ENCODE results near the gene WSCD2. TPM values are rescaled to one million over a fixed set of nuclear protein-coding genes. Genes with fewer than 3 reads are reported as not detected.

Gene WSCD2
- total and polyA plus RNA-seq, 7 donors, result 0.32 to 10.5 (median 2.6) TPM; not detected in 2

GRCh38 chr12:108121728-108122471 is 7.2 kb upstream of the WSCD2 start:
- H3K4me1 ChIP-seq, result peaks cover 0 to 22% (median 2%) of the 10 kb centered on the region in 4 donors
- intact Hi-C loops (cut with DNase I), result loop anchor here (10.0 kb wide), 1 partner anchor 683 kb away; no protein-coding TSS in a partner anchor
- peak overlapping the region in 1 of 4 donors; percentile 25 for H3K27ac ChIP-seq
- no peak for DNase-seq
- no peak overlapping the region for H3K4me3 ChIP-seq
- H3K36me3 ChIP-seq, result no peaks in the 10 kb centered on the region
- 86 to 90% methylated on average over 2 of the region's 2 CpGs for WGBS, 2 donors
- peaks cover 0 to 7% (median 0%) of the 10 kb centered on the region in 4 donors for H3K9me3 ChIP-seq
- H3K27me3 ChIP-seq, result no peaks in the 10 kb centered on the region
- TF ChIP-seq EP300 (IDR thresholded peaks at IDR 0.05) (no peak), POLR2A (IDR thresholded peaks at IDR 0.05) (no peak), CTCF (IDR thresholded peaks at IDR 0.05) (no peak), POLR2AphosphoS5 (IDR thresholded peaks at IDR 0.05) (no peak)

- no peak overlapping the region for H3K4me3 ChIP-seq
- H3K9me3 ChIP-seq, result peaks cover 0 to 7% (median 0%) of the 10 kb centered on the region in 4 donors
- TF ChIP-seq CTCF (IDR thresholded peaks at IDR 0.05) (no peak), POLR2A (IDR thresholded peaks at IDR 0.05) (no peak), EP300 (IDR thresholded peaks at IDR 0.05) (no peak), POLR2AphosphoS5 (IDR thresholded peaks at IDR 0.05) (no peak)
- no peaks in the 10 kb centered on the region for H3K36me3 ChIP-seq
- no peak overlapping the region for H3K27ac ChIP-seq
- WGBS, 2 donors, result 73 to 76% methylated on average over 2 of the region's 2 CpGs
- no peaks in the 10 kb centered on the region for H3K27me3 ChIP-seq
- H3K4me1 ChIP-seq, result peaks cover 0 to 20% (median 8%) of the 10 kb centered on the region in 4 donors
- DNase-seq, result no peak
- intact Hi-C loops (cut with DNase I), result loop anchor here (10.0 kb wide), 1 partner anchor 682 kb away; no protein-coding TSS in a partner anchor
Observed at GRCh38 chr12:108122644-108123043, 6.4 kb upstream of the WSCD2 start.

GRCh38 chr12:108123402-108123801 is 5.7 kb upstream of the WSCD2 start:
- H3K36me3 ChIP-seq, result no peaks in the 10 kb centered on the region
- H3K4me1 ChIP-seq, result peaks cover 0 to 21% (median 12%) of the 10 kb centered on the region in 4 donors
- no peak overlapping the region for H3K27ac ChIP-seq
- intact Hi-C loops (cut with DNase I), result loop anchor here (10.0 kb wide), 1 partner anchor 681 kb away; no protein-coding TSS in a partner anchor
- H3K4me3 ChIP-seq, result no peak overlapping the region
- WGBS, 2 donors, result 66 to 78% methylated on average over 6 of the region's 6 CpGs
- peaks cover 0 to under 1% (median 0%) of the 10 kb centered on the region in 3 donors for H3K27me3 ChIP-seq
- peaks cover 0 to 7% (median 0%) of the 10 kb centered on the region in 4 donors for H3K9me3 ChIP-seq
- no peak for DNase-seq
- no peak for TF ChIP-seq CTCF (IDR thresholded peaks at IDR 0.05)
- TF ChIP-seq POLR2AphosphoS5 (IDR thresholded peaks at IDR 0.05), result no peak
- TF ChIP-seq EP300 (IDR thresholded peaks at IDR 0.05), result no peak
- TF ChIP-seq POLR2A (IDR thresholded peaks at IDR 0.05), result no peak

GRCh38 chr12:108125073-108125472 is 4.0 kb upstream of the WSCD2 start:
- Histone ChIP-seq H3K9me3 (peaks cover 0 to 7% (median 0%) of the 10 kb centered on the region in 4 donors), H3K4me1 (peaks cover 0 to 25% (median 24%) of the 10 kb centered on the region in 4 donors), H3K27me3 (peaks cover 0 to 13% (median 0%) of the 10 kb centered on the region in 3 donors), H3K4me3 (no peak overlapping the region), H3K36me3 (no peaks in the 10 kb centered on the region), H3K27ac (peak overlapping the region in 1 of 4 donors; percentile 10)
- TF ChIP-seq CTCF (IDR thresholded peaks at IDR 0.05) (no peak), POLR2AphosphoS5 (IDR thresholded peaks at IDR 0.05) (no peak), EP300 (IDR thresholded peaks at IDR 0.05) (no peak), POLR2A (IDR thresholded peaks at IDR 0.05) (no peak)
- intact Hi-C loops (cut with DNase I), result loop anchor here (5.0 to 10.0 kb wide), 2 partner anchors 387 to 680 kb away; no protein-coding TSS in a partner anchor
- 47 to 68% methylated on average over 4 of the region's 4 CpGs for WGBS, 2 donors
- DNase-seq, result no peak
